GM12878 (cell line): Measurements from ENCODE around the gene NEXN.

ENCODE experiments used
- MXI1 ChIP-seq: fragments of 150-350 bp; IDR thresholded peaks from 2 replicates; pipeline ENCODE4 v1.6.1; 2011; ENCODE audit warnings: low read depth, mild to moderate bottlenecking, inconsistent platforms, low read length, improper control_type of control experiment
- NR2F1 ChIP-seq: fragments of 450-650 bp; conservative IDR thresholded peaks from 2 replicates; pipeline ENCODE4 v1.6.1; 2017; ENCODE audit warnings: mild to moderate bottlenecking
- RELA ChIP-seq: fragments of 450-650 bp; IDR thresholded peaks from 2 replicates; pipeline ENCODE4 v1.8.0; 2014; ENCODE audit warnings: borderline replicate concordance; ENCODE audit not compliant: partially characterized antibody
- TF ChIP-seq, protein P1 (sequence below), 3 experiments: IDR thresholded peaks in 2 of 3; conservative IDR thresholded peaks in 1 of 3; 2 replicates each; pipeline ENCODE4 v1.5.1; 2011; ENCODE audit warnings: low read depth in 3 of 3, low read length in 3 of 3, mild to moderate bottlenecking in 3 of 3, control low read depth in 2 of 3, moderate library complexity in 2 of 3, inconsistent platforms in 1 of 3, mixed read lengths in 1 of 3; ENCODE audit not compliant: control insufficient read depth in 2 of 3, insufficient read depth in 1 of 3; ENCODE audit errors: extremely low read depth in 1 of 3
- TF ChIP-seq, protein P2 (sequence below): IDR thresholded peaks from 2 replicates; pipeline ENCODE4 v1.6.1; 2011; ENCODE audit warnings: low read depth, low read length, improper control_type of control experiment, borderline replicate concordance

DNA sequence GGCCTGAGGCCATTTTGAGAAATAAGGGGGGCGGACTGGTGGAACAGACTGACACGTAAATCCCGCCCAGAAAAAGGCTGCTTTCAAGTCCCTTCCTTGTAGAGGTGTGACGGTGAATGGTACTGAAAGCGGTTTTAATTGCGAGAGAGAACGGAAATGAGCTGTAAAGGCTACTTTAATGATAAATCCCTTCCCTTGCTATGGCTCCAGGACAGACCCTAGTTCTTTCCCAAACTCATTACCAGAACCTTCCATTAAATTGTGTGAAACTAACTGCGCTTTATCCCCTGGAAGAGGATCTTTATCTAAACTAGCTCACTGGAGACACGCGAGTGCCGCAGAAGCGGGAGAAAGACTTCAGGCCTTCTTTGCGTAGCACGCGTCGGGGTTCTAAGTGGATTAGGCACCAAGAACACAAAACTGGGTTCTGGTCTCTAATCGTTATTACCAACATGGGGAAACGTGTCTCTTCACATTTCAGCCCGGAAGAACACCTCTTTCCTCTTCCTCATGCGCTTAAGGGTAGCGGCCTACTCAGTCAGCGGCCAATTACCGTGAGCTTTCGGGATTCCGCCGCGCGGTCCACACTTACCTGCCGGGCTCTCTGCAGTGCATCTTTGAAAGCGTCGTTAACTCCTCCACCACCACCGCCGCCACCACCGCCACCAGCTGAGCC lies 90.0 kb downstream of the NEXN start:
- TF ChIP-seq RELA, result no peak
- peak; percentile 61; the same call in 1 of the 2 replicates for TF ChIP-seq MXI1
- no peak for TF ChIP-seq NR2F1
- TF ChIP-seq, protein P1, sequence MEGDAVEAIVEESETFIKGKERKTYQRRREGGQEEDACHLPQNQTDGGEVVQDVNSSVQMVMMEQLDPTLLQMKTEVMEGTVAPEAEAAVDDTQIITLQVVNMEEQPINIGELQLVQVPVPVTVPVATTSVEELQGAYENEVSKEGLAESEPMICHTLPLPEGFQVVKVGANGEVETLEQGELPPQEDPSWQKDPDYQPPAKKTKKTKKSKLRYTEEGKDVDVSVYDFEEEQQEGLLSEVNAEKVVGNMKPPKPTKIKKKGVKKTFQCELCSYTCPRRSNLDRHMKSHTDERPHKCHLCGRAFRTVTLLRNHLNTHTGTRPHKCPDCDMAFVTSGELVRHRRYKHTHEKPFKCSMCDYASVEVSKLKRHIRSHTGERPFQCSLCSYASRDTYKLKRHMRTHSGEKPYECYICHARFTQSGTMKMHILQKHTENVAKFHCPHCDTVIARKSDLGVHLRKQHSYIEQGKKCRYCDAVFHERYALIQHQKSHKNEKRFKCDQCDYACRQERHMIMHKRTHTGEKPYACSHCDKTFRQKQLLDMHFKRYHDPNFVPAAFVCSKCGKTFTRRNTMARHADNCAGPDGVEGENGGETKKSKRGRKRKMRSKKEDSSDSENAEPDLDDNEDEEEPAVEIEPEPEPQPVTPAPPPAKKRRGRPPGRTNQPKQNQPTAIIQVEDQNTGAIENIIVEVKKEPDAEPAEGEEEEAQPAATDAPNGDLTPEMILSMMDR (IDR thresholded peaks at IDR 0.05 in 2 of 3, conservative IDR thresholded peaks at IDR 0.05 in 1 of 3; ENCODE audit: control insufficient read depth in 2 of 3, extremely low read depth in 1 of 3, insufficient read depth in 1 of 3, low read depth in 3 of 3, low read length in 3 of 3), result no peak
- TF ChIP-seq, protein P2, sequence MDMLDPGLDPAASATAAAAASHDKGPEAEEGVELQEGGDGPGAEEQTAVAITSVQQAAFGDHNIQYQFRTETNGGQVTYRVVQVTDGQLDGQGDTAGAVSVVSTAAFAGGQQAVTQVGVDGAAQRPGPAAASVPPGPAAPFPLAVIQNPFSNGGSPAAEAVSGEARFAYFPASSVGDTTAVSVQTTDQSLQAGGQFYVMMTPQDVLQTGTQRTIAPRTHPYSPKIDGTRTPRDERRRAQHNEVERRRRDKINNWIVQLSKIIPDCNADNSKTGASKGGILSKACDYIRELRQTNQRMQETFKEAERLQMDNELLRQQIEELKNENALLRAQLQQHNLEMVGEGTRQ, result no peak
